GM19372 (cell line): ENCODE measurements around the gene LPIN1.
"Not testable (repeated sequence)": the region's sequence is repeated elsewhere in the genome, so short reads cannot be mapped to it uniquely, and the experiment has no call there.

Experiments used
- ATAC-seq: cut with Tn5 transposase; IDR thresholded peaks from one replicate; pipeline ENCODE4 v1.9.1; 2021; ENCODE audit warnings: mild to moderate bottlenecking, low read depth, moderate library complexity; ENCODE audit not compliant: unreplicated experiment

LPIN1 gene

DNA sequence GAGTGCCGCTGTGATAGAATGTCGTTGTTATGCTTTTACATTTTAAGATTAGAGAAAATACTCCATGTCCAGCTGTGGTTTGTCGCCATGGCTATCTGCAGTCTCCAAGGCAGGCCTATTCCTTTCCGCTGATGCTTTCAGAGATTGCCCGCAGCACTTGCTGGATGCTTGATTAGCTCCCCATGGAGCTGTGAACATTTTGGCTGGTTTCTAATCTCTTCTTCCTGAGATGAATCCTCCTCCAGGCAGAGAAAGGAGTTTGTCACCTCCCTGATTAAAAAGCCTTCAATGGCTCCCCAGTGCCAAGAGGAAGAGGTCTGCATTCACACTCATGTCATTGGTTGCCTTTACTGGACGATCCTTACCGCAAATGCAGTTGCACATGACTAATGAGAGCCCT, 32.6 kb upstream of the LPIN1 start:
- no peak for ATAC-seq

DNA sequence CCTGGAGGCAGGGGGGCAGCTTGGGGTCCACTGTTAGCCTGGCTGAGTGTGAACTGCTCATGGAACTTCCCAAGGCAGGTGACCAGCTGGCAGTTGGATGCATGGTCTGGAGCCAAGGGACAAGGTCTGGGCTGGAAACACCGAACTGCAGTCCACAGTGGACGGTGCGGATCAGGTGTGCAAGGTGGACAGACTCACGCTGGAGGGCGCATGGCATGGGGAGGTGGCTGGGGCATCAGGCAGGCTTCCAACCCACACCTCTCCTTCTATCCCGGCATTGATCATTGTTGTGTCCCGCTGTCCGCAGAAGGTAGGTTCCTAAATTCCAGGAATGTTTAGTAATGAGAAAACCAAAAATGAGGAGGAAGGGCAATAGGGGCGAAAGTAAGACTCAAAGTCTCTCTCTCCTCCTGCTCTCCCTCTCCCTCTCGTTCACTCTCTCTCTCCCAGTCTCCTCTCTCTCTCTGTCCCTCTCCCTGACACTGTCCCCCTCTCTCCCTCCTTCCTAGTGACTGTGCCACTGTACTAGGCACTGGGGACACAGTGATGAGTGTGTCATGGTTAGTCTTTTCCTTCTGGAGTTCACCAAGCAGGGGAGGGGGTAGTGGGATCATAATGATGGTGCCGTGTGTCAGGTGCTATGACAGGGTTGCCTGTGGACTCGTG, 30.3 kb upstream of the LPIN1 start:
- ATAC-seq: no peak

DNA sequence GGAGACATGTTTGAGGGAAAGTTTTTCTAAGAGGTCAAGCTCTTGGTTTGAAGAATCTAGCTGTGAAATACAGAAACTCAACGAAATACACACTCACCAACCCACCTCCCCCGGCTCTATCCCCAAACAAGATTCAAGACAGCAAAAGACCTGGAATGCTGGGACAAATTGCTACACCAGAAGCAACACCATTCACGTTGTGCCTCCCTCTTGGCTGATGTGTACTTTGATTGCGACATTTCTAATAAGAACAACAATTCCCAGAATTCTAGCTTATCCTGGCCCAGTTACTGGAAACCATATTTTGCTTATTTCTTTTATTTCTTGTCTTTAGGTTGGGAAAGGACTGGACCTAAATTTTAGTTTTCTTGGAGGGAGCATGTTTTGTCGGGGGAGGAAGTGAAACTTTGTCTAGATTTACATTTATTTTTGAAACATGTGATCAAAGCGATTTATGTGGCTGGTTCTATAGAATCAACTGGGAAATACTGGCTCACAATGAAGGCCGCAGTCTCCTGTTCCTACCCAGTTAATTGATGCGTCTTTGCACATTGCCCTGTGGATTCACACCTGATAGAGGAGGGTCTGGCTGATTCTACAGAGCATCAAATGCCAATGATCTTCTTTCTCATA, 29.6 kb upstream of the LPIN1 start:
- ATAC-seq: no peak

DNA sequence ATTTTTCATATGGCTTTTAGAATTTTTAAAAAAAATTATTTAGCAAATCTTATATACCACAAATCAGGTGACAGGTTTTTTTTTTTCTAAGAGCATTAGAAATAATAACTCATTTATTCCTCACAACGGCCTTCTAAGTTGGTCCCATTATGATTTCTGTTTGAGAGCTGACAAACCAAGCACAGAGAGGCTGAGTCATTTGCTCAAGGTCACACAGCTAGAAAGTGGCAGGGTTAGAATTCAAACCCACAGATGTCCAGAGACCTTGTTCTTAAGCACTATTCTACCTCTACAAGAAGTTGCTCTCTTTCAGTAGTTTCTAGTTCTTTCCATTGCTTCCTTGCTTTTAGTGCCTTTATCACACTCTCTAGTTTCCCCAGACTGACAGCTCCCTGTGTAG, 28.8 kb upstream of the LPIN1 start:
- no peak for ATAC-seq

DNA sequence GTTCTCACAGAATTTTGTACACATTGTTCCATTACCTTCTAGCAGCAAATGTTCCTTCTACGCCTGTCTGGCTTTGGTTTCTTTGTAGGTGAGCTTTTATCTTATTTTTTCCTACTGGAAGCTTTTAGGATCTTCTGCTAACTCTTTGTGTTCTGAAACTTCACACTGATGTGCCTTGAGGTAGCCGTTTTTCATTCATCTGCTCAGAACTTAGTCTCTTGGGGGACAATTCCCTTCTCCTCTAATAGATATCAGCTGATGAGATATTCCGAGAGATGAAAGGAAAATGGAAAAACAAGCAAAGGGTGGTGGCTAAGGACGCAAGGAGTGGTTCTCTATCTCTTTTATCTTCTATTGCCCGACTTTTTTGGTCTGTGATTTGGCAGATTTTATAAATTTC, 27.8 kb upstream of the LPIN1 start:
- ATAC-seq: no peak

DNA sequence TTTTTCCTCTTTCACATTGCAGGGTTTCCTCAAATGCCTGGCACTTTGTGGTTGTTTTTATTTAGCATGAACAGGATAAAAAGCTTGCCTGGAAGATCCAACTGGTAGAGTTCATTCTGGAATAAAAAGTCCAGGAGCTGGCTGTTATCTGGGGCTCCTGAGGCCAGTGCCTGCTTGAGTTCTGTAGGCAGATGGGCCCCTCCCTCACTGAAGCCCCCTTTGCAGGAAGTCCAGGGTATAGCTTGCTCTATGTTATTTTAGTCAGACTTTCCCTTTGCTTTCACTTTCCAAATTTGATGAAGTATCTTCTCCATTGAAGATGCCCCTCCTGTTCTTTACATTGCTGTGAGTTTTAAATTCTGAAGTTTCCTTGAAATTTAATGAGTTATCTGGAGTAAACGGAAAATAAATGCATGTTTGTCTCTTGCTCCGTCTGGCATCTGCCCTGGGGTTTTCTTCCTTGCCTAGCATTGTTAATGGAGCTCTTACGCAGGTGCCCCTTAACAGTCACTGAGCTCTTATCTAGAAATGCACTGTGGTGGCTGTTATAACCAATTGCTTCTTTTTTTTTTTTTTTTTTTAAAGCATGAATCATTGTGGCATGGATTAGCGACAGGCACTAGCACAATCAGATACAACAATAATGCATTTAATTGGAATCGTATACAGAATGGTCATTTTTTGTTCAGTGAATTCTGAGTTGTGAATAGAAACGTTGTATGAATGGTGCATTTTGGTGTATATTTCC, 27.0 kb upstream of the LPIN1 start:
- no peak for ATAC-seq

DNA sequence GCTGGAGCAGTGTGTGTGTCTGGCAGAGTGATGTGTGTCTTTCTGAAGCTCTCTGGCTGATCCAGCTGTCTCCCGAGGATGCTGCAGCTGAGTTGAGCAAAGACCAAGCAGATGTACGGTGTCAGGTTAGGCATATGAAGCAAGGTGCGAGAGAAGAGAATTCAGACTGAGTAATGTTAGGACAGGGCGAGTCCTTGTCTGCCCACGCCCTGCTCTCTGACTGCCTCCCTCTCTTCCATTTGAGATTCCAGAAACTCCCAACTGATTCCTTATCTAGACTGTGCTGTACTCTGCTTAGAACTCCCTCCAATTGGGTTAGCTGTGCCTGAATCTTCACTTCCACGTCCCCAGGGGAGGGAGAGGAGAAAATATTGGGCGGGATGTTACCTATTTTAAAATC, 25.7 kb upstream of the LPIN1 start:
- no peak for ATAC-seq

DNA sequence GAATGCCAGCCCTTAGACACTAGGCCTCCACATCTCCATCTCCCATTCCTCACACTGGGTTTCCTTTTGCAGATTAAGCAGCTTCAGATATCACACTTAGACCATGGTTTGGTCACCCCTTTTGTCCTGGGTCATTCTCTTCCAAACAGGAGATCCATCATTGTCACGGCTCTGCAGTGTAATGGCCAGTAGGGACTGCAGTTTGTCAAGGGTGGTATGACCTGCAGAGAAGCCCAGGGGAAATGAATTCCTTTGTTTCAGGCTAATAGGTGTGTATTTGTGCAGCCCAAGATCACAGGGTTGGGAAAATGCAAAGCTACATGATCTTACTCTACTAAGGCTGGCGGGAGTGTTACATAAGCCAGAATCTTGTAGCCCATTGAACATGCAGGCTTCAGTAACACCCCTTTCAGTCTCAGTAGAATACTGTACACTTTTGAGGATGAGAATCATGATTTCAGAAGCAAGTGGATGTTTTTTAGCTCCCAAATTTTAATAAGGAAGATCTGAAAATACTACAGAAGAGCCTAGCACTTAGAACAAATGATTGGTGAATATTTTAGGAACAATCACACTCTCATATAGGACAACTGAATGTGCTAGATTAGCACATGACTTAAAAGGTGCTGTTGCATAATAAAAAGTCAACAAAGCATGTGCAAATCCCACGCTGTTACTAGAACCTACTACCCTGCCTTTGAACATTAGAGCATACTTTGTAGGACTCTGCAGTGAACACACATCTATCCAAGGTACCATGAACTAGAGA, 24.0 kb upstream of the LPIN1 start:
- no peak for ATAC-seq

DNA sequence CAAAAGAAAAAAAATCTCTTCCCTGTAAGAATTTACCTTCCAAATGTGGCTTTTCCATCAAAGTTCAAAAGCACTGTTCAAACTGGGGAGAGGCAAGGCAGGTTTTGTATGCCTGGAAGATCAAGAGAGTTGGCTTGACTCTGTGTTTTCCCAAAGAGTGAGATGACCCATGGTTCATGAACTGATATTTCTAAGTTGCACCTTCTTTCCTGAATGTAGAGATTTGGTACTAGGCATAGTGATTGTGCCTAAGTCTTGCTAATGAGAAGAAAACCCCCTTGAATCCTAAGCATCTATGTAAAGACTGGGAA, 23.4 kb upstream of the LPIN1 start:
- no peak for ATAC-seq

DNA sequence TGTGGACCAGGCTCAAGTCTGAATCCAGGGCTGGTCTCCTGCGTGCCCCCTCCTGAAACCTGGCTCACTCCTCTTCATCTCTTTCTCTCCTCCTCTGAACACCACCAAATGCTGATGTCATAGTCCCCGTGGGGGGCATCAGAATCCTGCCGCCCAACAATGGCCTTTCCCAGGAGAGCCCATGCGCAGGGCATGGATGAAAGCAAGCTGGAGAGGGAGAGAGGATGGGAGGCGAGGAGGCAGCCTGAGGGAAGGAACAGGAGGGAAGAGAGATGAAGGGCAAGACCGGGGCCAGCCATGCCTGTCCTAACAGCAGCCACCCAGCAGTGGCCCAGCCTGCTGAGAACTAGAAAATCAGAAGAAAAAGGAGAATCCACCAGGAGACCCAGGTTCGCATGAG, 22.3 kb upstream of the LPIN1 start:
- ATAC-seq: no peak

DNA sequence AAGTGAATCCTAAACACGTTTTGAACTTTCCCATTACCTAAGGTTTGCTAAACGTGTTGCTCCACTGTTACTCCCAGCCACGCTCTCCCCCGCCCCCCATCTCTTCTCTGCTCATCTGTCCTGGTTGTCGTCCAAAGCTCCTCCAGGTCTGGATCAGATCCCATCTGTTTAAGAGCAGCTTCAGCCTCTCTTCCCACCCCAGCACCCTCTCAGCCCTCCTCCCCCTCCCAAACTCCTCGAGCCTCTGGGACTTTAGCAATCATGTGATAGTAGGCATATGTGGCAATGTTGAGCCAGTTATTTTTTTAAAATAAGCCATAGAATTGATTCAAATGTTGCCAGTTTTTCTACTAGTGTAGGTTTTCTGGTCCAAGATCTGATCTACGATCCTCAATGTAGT, 20.0 kb upstream of the LPIN1 start:
- no peak for ATAC-seq

DNA sequence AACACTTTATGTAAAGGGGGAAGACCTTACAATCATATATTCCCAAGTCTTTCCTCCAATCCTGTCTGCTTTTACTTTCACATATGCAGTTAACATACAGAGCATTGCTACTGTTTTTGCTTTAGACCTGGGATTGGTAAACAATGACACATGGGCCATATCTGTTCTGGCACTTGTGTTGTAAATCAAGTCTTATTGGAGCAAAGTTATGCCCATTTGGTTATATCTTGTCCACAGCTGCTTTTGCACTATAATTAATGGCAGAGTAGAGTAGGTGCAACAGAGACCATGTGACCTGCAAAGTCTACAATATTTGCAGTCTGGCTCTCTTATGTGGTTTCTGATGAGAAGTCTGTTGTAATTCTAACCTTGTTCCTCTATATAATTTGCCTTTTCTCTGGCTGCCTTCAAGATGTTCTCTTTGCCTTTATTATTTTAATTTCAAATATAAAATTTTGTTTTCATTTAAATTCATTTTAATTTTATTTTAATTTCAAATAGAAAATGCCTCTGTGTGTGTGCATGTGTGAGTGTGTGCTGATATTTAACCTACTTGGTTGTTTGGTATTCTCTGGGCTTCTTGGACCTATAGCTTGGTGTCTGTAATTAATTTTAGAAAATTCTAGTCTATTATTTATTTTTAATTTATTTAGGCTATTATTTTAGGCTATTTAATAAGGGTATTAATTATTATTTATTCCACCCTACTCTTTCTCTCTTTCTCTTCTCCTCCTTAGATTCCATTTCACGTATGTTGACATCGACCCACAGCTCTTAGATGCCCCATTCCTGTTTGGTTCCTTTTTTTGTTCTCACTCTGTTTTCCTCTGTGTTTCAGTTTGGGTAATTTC, 16.8 kb upstream of the LPIN1 start:
- no peak for ATAC-seq

DNA sequence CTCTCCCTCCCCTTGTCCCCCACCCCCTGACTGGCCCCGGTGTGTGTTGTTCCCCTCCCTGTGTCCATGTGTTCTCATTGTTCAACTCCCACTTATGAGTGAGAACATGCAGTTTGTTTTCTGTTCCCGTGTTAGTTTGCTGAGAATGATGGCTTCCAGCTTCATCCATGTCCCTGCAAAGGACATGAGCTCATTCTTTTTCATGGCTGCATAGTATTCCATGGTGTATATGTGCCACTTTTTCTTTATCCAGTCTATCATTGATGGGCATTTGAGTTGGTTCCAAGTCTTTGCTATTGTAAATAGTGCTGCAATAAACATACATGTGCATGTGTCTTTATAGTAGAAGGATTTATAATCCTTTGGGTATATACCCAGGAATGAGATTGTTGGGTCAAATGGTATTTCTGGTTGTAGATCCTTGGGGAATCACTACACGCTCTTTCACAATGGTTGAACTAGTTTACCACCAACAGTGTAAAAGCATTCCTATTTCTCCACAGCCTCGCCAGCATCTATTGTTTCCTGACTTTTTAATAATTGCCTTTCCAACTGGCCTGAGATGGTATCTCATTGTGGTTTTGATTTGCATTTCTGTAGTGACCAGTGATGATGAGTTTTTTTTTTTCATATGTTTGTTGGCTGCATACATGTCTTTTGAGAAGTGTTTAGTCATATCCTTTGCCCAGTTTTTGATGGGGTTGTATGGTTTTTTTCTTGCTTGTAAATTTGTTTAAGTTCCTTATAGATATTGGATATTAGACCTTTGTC, 15.0 kb upstream of the LPIN1 start:
- not testable (repeated sequence) for ATAC-seq

DNA sequence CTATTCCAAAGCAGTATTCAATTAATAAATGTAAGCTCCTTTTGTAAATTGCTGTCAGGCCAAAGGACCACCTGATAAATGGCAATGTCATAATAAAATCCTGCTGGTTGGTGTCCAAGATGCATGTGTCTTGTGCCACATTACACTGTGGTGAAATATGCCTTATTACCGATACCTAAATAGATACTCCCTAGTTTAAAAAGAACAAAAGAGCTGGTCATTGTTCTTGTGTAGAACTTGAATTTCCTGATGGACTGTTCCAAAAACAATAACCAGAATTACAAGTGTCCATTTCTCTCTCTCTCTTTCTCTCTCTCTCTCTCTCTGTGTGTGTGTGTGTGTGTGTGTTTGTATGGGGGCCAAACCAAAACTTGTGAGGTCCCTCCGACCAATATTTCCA, 13.8 kb upstream of the LPIN1 start:
- ATAC-seq: no peak

DNA sequence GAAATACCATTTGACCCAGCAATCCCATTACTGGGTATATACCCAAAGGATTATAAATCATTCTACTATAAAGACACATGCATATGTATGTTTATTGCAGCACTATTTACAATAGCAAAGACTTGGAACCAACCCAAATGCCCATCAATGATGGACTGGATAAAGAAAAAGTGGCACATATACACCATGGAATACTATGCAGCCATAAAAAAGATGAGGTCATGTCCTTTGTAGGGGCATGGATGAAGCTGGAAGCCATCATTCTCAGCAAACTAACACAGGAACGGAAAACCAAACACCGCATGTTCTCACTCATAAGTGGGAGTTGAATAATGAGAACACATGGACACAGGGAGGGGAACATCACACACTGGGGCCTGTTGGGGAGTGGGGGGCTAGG, 8.6 kb upstream of the LPIN1 start:
- not testable (repeated sequence) for ATAC-seq

DNA sequence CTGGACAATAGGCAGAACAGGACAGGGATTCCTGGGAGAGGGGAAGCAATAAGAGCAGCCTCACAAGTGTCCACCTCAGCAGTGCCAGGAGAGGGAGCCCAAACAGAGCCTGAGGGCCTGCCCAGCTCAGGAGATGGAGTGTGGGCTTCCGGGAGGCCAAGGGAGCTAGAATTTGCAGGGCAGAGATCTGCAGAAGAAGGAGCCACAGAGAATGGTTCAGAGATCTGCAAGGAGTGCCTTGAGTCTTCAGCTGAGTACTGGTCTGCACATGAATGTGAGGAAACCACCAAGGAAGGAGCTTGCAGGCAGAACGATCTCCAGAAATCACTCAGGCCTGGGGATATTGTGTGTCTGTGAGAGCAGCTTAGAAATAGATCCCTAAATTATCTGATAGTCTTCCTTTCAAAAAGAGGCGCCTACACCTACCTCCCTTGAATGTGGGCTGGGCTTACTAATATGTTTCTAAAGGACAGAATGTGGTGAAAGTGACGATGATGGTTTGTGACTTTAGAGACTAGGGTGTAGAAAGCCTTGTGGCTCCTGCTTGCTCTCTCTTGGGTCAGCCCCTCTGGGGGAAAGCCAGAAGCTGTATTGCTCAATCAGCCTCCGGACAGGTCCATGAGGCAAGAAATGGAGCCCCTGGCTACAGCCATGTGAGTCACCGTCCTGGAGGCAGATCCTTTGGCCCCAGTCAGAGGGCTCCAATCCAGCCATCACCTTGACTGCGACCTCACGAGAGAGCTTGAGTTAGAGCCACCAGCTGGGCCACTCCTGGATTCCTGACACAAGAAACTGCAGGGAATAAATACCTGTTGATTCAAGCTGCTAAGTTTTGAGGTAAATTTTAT, 7.6 kb upstream of the LPIN1 start:
- peak; percentile 68 for ATAC-seq

DNA sequence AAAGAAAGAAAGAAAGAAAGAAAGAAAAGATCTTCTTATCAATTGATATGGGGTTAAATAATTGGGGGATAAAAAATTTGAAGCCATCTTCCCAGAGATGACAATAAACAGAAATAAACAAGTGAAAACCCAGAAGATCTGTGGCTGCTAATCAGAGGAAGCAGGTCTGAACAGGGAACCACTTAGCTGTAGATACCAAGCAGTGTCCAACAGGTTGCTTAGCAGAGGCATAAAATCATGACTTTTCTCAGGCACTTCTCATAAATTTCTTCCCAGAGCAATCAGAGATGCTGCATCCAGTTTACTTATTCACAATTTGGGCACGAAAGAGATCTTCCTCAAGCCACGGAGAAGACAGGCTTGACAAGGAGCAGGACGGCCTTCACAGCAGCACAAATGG, 5.7 kb upstream of the LPIN1 start:
- no peak for ATAC-seq

DNA sequence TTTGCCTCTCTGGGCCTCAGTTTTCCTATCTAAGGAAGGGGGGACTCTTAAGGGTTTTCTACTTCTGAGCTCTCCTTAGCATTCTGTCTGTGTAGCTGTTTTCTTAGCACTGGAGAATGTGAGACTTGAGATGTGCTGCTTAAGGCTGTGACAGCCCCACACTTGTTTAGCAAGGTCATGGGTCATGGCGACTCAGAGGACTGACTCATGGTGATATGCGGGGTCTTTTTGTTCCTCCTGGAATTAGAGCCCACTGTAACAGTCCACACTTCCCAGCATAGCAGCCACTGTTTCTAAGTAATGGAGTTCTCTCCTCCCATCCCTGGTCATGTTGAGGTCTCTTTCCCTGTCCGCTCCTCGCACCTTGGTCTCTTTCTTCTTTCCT, 4.1 kb upstream of the LPIN1 start:
- ATAC-seq: no peak
